Measurements from ENCODE around the gene CACNB4. TPM values are rescaled to one million over a fixed set of nuclear protein-coding genes. Genes with fewer than 3 reads are reported as not detected.

CACNB4 gene
- total and polyA plus RNA-seq, 2 of the 4 experiments (the other 2 are of a cell fraction) = 0.12 to 0.36 TPM

DNA sequence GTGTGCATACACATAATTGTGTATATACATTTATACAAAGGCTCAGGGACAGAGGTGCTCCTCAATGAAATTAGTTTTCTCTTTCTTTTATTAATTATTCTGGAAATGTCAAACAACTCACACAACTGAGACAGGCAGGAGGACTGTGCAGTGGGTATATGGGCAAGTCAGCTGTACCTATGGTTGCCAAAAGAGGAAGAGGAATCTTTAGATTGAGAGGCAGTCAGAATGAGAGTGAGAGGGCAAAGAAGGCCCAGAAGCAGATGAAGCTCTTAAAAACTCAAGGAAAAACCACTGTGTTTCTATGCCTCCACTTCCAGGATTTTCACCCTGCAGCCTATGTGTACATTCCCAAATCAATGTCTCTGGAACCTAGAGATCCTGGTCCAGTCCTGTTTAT lies 79.1 kb downstream of the CACNB4 start:
- ATAC-seq (ENCODE audit: low read depth) (no peak), DNase-seq (no peak)
- no peak overlapping the region for H3K27ac ChIP-seq (ENCODE audit: insufficient read depth, low read length)
- no TSS peak for BruUV-seq (replicated peaks)
- H3K27me3 ChIP-seq (ENCODE audit: control insufficient read depth, insufficient read depth, low read length) = peaks cover 4% of the 10 kb centered on the region; the same call in 1 of the 2 replicates
- H2AFZ ChIP-seq (replicated peaks; ENCODE audit: low read length, poor library complexity) = no peak overlapping the region
- H3K4me2 ChIP-seq (ENCODE audit: low read depth, low read length) = no peak overlapping the region
- H3K9me1 ChIP-seq (ENCODE audit: insufficient read depth, low read length) = no peaks in the 10 kb centered on the region
- dilution Hi-C loops (cut with HindIII; ENCODE audit: low sequenced_read_pairs, unreplicated experiment) = no loop called here
- ChIA-PET POLR2A (ENCODE audit: unreplicated experiment) (no interaction called here), CTCF (no interaction called here)
- H3K14ac ChIP-seq (replicated peaks; ENCODE audit: low read depth, low read length) = no peak overlapping the region
- H3K4me3 ChIP-seq (ENCODE audit: insufficient read depth, low read depth, low read length) = no peak overlapping the region
- H2AK9ac ChIP-seq (replicated peaks; ENCODE audit: low read depth, low read length, poor library complexity) = no peak overlapping the region
- H4K20me1 ChIP-seq (ENCODE audit: insufficient read depth, low read length) = no peaks in the 10 kb centered on the region
- no peak overlapping the region for H4K5ac ChIP-seq (ENCODE audit: low read depth, low read length)
- H2BK5ac ChIP-seq (ENCODE audit: low read depth, low read length, poor library complexity, severe bottlenecking) = no peak overlapping the region
- H4K8ac ChIP-seq (ENCODE audit: low read depth in 2 of 2, low read length in 2 of 2) = no peak overlapping the region
- H3K9me3 ChIP-seq (ENCODE audit: control insufficient read depth, insufficient read depth, low read length) = no peaks in the 10 kb centered on the region
- no peaks in the 10 kb centered on the region for H3K79me1 ChIP-seq (ENCODE audit: low read depth in 1 of 2, low read length in 2 of 2)
- no peaks in the 10 kb centered on the region for H3K36me3 ChIP-seq (ENCODE audit: control insufficient read depth, insufficient read depth, low read length)
- intact Hi-C loops (cut with micrococcal nuclease) = no loop called here
- H2AK5ac ChIP-seq (ENCODE audit: low read depth, low read length) = no peak overlapping the region
- H2BK15ac ChIP-seq (ENCODE audit: low read depth, low read length) = no peak overlapping the region
- in situ Hi-C loops (cut with MboI; ENCODE audit: low sequenced_read_pairs) = no loop called here
- no peak overlapping the region for H3K56ac ChIP-seq (ENCODE audit: extremely low read depth, insufficient read depth, low read length)
- TF ChIP-seq, protein P1, sequence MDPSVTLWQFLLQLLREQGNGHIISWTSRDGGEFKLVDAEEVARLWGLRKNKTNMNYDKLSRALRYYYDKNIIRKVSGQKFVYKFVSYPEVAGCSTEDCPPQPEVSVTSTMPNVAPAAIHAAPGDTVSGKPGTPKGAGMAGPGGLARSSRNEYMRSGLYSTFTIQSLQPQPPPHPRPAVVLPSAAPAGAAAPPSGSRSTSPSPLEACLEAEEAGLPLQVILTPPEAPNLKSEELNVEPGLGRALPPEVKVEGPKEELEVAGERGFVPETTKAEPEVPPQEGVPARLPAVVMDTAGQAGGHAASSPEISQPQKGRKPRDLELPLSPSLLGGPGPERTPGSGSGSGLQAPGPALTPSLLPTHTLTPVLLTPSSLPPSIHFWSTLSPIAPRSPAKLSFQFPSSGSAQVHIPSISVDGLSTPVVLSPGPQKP (IDR thresholded peaks at IDR 0.05; ENCODE audit: borderline replicate concordance, low read depth, low read length) = no peak
- TF ChIP-seq BHLHE40 (IDR thresholded peaks at IDR 0.05; ENCODE audit: low read depth, low read length) (no peak), RCOR1 (IDR thresholded peaks at IDR 0.05; ENCODE audit: insufficient replicate concordance, low read length) (no peak)
- H2BK120ac ChIP-seq (ENCODE audit: low read depth, low read length) = no peak overlapping the region
- no peak overlapping the region for H3K9ac ChIP-seq (ENCODE audit: low read depth, low read length)
- no peak overlapping the region for H3K23ac ChIP-seq (ENCODE audit: low read depth, low read length)
- H2BK20ac ChIP-seq (ENCODE audit: low read depth, low read length) = no peak overlapping the region
- H3K4ac ChIP-seq (ENCODE audit: low read depth, low read length) = no peak overlapping the region
- H3K18ac ChIP-seq (ENCODE audit: low read depth, low read length) = no peak overlapping the region
- no peak overlapping the region for H4K91ac ChIP-seq (ENCODE audit: insufficient read depth, low read depth, low read length)
- no peaks in the 10 kb centered on the region for H3K4me1 ChIP-seq (ENCODE audit: control insufficient read depth, insufficient read depth, low read length)
